Spleen (tissue), 11 donors: Measurements from ENCODE around the gene APBB3. TPM values are rescaled to one million over a fixed set of nuclear protein-coding genes. Genes with fewer than 3 reads are reported as not detected.

Experiments
- DNase-seq: peaks from one replicate; pipeline ENCODE4 v3.0.0-alpha.2; 2020
- H3K27ac ChIP-seq, 8 donors: fragments of 200-600 bp; sonication (generic) in 7 of 8; 1 replicate in 4 of 8; 2 replicates in 4 of 8; pipeline versions ENCODE4 v1.5.0 to v1.8.0; 2016 to 2021; ENCODE audit warnings: inconsistent platforms in 4 of 8, mild to moderate bottlenecking in 4 of 8, moderate library complexity in 1 of 8
- H3K27me3 ChIP-seq, 7 donors: fragments of 200-600 bp; sonication (generic) in 6 of 7; replicated peaks in 1 of 7; 1 replicate in 4 of 7; 2 replicates in 3 of 7; pipeline versions ENCODE4 v1.5.0 to v1.8.0; 2016 to 2021; ENCODE audit warnings: inconsistent platforms in 3 of 7, mild to moderate bottlenecking in 1 of 7
- H3K36me3 ChIP-seq, 6 donors: fragments of 200-600 bp; sonication (generic) in 5 of 6; 1 replicate in 4 of 6; 2 replicates in 2 of 6; pipeline versions ENCODE4 v1.5.0 to v1.8.0; 2016 to 2021; ENCODE audit warnings: inconsistent platforms in 2 of 6
- H3K4me1 ChIP-seq, 6 donors: fragments of 200-600 bp; sonication (generic) in 5 of 6; 1 replicate in 3 of 6; 2 replicates in 3 of 6; pipeline versions ENCODE4 v1.5.0 to v1.8.0; 2016 to 2021; ENCODE audit warnings: inconsistent platforms in 3 of 6
- H3K4me3 ChIP-seq, 8 donors: fragments of 200-600 bp; sonication (generic) in 7 of 8; 1 replicate in 4 of 8; 2 replicates in 4 of 8; pipeline versions ENCODE4 v1.5.0 to v1.8.0; 2016 to 2021; ENCODE audit warnings: inconsistent platforms in 4 of 8, mild to moderate bottlenecking in 4 of 8, moderate library complexity in 2 of 8
- H3K9me3 ChIP-seq, 8 donors: fragments of 200-600 bp; sonication (generic) in 7 of 8; 1 replicate in 4 of 8; 2 replicates in 4 of 8; pipeline versions ENCODE4 v1.5.0 to v1.8.0; 2016 to 2021; ENCODE audit warnings: inconsistent platforms in 4 of 8
- POLR2A ChIP-seq, 3 donors: fragments of 450-650 bp; IDR thresholded peaks; one replicate each; pipeline ENCODE4 v1.5.1; 2017; ENCODE audit warnings: antibody characterized with exemption in 3 of 3, mild to moderate bottlenecking in 1 of 3
- POLR2AphosphoS5 ChIP-seq, 3 donors: sonication (generic); formaldehyde crosslinking; IDR thresholded peaks; one replicate each; pipeline ENCODE4 v1.5.1; 2017; ENCODE audit warnings: antibody characterized with exemption in 3 of 3
- WGBS, 5 donors: extraction: QIAGEN DNeasy Blood & Tissue Kit in 3 of 5; methylation state at CpG; one replicate each; pipeline versions ENCODE4 v1.1.5 to v1.1.7; 2013 to 2018; 5-methylcytosine and 5-hydroxymethylcytosine counted together
- intact Hi-C: fragments of 100-400 bp; cut with DNase I; formaldehyde crosslinking; loops from one replicate; pipeline ENCODE4 v1.15.0; 2023; ENCODE audit warnings: low total_unique reads
- polyA plus RNA-seq, 3 donors: library from polyadenylated mRNA; stranded (reverse); fragments of 200-250 nt; gene quantifications; one replicate each; pipeline ENCODE4 v1.2.1, GENCODE V29; 2013
- total RNA-seq, 7 donors: library from RNA; depleted of rRNA in 3 of 7; stranded (reverse); fragments of >200 nt in 3 of 7; fragmentation: NEBNext Ultra II Directional in 4 of 7; extraction: Animal tissue kit (Norgen Biotek cat#: 25700) in 4 of 7; gene quantifications; one replicate each; pipeline versions ENCODE4 v1.1.0 to v1.2.1, GENCODE V29; 2016 to 2021
- TF ChIP-seq, protein P1 (sequence below), 11 experiments: fragments of 200-600 bp in 7 of 11; fragments of 450-650 bp in 4 of 11; sonication (generic) in 4 of 11; IDR thresholded peaks in 8 of 11; conservative IDR thresholded peaks in 3 of 11; 1 replicate in 7 of 11; 2 replicates in 4 of 11; pipeline versions ENCODE4 v1.4.0 to v1.8.0; 2016 to 2021; ENCODE audit warnings: antibody characterized with exemption in 11 of 11, inconsistent platforms in 4 of 11, mild to moderate bottlenecking in 1 of 11
- donor health status: healthy with polysubstance abuse.
- donor health status: DM: no; HTN: no; CAD: no; lungs with moderate emphysema.
- donor health status: DM: no; HTN: no; CAD: no.
- donor health status: Bipolar disorder and iron deficiency.
- donor health status: healthy.
- donor health status: DM: no; HTN: no; CAD: no.
- donor health status: DM: yes; HTN: yes; CAD: no.

The APBB3 gene
- total and polyA plus RNA-seq, 10 donors = 26.0 to 57.8 (median 41.9) TPM

DNA sequence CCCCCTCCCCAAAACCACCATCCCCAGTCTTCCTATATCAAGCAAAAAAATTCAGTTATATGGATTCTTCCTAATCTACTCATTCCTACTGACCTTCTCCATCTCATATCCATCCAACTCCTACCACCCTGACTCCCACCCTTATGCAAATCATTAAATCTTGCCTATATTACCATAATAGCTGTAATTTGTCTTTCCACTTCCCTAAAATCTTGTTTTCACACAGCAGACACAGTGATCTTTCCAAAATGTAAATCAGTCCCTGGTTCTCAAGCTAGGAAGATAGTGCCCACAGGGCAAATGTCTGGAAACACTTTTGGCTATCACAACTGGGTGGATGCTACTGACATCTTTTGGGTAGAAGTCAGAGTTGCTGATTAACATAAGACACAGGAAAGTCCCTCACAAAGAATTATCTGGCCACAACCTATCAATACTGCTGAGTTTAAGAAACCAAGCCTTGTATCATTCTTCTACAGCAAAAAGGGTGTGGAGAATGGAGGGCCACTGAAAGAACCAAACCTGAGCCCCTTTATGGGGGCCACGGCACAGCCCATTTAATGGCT, 8.6 kb downstream of the APBB3 start:
- Histone ChIP-seq H3K36me3 (peaks cover 0 to 46% (median 18%) of the 10 kb centered on the region in 6 donors), H3K4me3 (peak overlapping the region in 7 of 8 donors; percentile 62 to 90 (median 70)), H3K9me3 (no peaks in the 10 kb centered on the region), H3K27me3 (no peaks in the 10 kb centered on the region), H3K27ac (peak overlapping the region in 6 of 8 donors; percentile 29 to 95 (median 91)), H3K4me1 (peaks cover 17 to 60% (median 47%) of the 10 kb centered on the region in 6 donors)
- DNase-seq = no peak
- intact Hi-C loops = no loop called here
- WGBS, 5 donors = 73 to 91% (median 88%) methylated on average over 1 of the region's 1 CpG
- TF ChIP-seq, protein P1, sequence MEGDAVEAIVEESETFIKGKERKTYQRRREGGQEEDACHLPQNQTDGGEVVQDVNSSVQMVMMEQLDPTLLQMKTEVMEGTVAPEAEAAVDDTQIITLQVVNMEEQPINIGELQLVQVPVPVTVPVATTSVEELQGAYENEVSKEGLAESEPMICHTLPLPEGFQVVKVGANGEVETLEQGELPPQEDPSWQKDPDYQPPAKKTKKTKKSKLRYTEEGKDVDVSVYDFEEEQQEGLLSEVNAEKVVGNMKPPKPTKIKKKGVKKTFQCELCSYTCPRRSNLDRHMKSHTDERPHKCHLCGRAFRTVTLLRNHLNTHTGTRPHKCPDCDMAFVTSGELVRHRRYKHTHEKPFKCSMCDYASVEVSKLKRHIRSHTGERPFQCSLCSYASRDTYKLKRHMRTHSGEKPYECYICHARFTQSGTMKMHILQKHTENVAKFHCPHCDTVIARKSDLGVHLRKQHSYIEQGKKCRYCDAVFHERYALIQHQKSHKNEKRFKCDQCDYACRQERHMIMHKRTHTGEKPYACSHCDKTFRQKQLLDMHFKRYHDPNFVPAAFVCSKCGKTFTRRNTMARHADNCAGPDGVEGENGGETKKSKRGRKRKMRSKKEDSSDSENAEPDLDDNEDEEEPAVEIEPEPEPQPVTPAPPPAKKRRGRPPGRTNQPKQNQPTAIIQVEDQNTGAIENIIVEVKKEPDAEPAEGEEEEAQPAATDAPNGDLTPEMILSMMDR (IDR thresholded peaks at IDR 0.05 in 8 of 11, conservative IDR thresholded peaks at IDR 0.05 in 3 of 11) = no peak
- TF ChIP-seq POLR2A (IDR thresholded peaks at IDR 0.05) (no peak), POLR2AphosphoS5 (IDR thresholded peaks at IDR 0.05) (no peak)

DNA sequence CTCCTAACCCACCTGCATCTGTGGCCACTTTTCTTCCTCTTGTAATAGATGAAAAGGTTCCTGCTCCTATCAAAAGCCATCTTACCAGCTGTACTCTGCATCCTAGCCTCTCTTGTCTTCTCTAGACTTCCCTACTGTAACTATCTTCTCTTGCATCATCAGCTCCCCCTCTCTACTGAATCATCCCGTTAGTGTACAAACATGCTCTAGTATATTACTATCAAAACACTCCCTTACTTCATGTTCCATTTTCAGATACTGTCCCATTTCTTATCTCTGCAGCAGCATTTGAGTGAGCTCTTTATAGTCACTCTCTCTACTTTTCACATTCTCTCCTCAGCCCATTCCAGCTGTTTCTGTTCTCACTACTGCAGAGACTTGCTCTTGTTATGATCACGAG, 9.9 kb downstream of the APBB3 start:
- intact Hi-C loops = no loop called here
- 55 to 83% (median 61%) methylated on average over 2 of the region's 2 CpGs for WGBS, 5 donors
- Histone ChIP-seq H3K4me1 (peaks cover 21 to 71% (median 57%) of the 10 kb centered on the region in 6 donors), H3K9me3 (no peaks in the 10 kb centered on the region), H3K36me3 (peaks cover 0 to 46% (median 31%) of the 10 kb centered on the region in 6 donors), H3K27ac (peak overlapping the region in 5 of 8 donors; percentile 39 to 95 (median 65)), H3K4me3 (no peak overlapping the region), H3K27me3 (no peaks in the 10 kb centered on the region)
- no peak for DNase-seq
- TF ChIP-seq, protein P1 (IDR thresholded peaks at IDR 0.05 in 8 of 11, conservative IDR thresholded peaks at IDR 0.05 in 3 of 11) = no peak
- TF ChIP-seq POLR2A (IDR thresholded peaks at IDR 0.05) (no peak), POLR2AphosphoS5 (IDR thresholded peaks at IDR 0.05) (no peak)

DNA sequence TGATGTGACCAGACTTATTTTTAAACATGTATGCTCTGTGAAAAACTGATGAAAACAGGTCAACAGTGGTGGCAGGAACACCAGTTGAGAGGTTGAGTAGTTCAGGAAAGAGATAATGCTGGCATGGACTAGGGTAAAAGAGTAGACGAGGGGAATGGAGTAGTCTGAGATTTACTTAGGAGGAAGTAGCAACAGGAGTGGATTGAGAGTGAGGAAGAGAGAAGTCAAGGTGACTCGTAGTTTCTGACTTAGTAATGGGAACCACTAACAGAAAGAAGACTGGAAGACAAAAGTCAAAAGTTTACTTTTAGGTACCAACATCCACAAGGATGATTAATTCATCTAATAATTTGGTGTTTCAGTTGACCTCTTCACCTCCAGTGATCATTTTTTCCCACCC, 10.7 kb downstream of the APBB3 start:
- Histone ChIP-seq H3K27me3 (no peaks in the 10 kb centered on the region), H3K9me3 (no peaks in the 10 kb centered on the region), H3K27ac (peak overlapping the region in 5 of 8 donors; percentile 37 to 95 (median 65)), H3K36me3 (peaks cover 0 to 51% (median 32%) of the 10 kb centered on the region in 6 donors), H3K4me3 (peak overlapping the region in 1 of 8 donors; percentile 2), H3K4me1 (peaks cover 28 to 79% (median 64%) of the 10 kb centered on the region in 6 donors)
- intact Hi-C loops = no loop called here
- WGBS, 5 donors = 22 to 45% (median 30%) methylated on average over 2 of the region's 2 CpGs
- no peak for DNase-seq
- TF ChIP-seq POLR2AphosphoS5 (IDR thresholded peaks at IDR 0.05) (no peak), POLR2A (IDR thresholded peaks at IDR 0.05) (no peak)
- TF ChIP-seq, protein P1 (IDR thresholded peaks at IDR 0.05 in 8 of 11, conservative IDR thresholded peaks at IDR 0.05 in 3 of 11) = no peak

DNA sequence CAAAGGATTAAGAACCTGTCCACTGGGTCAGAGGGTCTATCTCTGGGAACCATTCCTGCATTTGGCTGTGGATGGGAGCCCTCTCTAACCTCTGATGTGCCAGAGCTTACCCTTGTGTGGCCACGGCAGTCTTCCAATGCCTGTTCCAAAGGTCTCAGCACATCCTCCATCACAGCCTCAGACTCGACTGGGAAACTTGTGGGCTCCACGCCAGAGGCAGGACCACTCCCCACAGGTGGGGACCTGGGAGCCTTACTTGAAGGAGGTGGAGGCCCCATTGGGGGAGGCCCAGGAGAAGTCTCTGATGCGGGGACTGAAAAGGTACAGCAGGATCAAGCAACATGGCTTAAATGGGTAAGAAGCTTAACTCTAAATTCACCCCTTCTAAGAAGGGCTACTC, 12.5 kb downstream of the APBB3 start:
- peaks cover 27 to 80% (median 74%) of the 10 kb centered on the region in 6 donors for H3K4me1 ChIP-seq
- H3K27me3 ChIP-seq = no peaks in the 10 kb centered on the region
- peaks cover 0 to 53% (median 32%) of the 10 kb centered on the region in 6 donors for H3K36me3 ChIP-seq
- 91 to 100% (median 93%) methylated on average over 4 of the region's 4 CpGs for WGBS, 5 donors
- H3K27ac ChIP-seq = no peak overlapping the region
- intact Hi-C loops = no loop called here
- no peak overlapping the region for H3K4me3 ChIP-seq
- TF ChIP-seq POLR2A (IDR thresholded peaks at IDR 0.05) (no peak), POLR2AphosphoS5 (IDR thresholded peaks at IDR 0.05) (peak in 1 of 3 donors; percentile 11)
- no peak for DNase-seq
- no peaks in the 10 kb centered on the region for H3K9me3 ChIP-seq
